Left ventricle myocardium inferior (tissue), 1 donor: ENCODE results near the gene LTBP1. TPM values are rescaled to one million over a fixed set of nuclear protein-coding genes. Genes with fewer than 3 reads are reported as not detected.
A peak's percentile ranks its signal among the peaks of the same experiment; 100 is the strongest.

Source experiments
- DNase-seq: peaks from one replicate; pipeline ENCODE4 v3.0.0-alpha.2; 2020
- H3K27ac ChIP-seq: fragments of 200-600 bp; replicated peaks from 2 replicates; pipeline ENCODE4 v1.8.0; 2021
- H3K27me3 ChIP-seq: fragments of 200-600 bp; 2 replicates; pipeline ENCODE4 v1.8.0; 2021; ENCODE audit warnings: low read depth
- H3K36me3 ChIP-seq: fragments of 200-600 bp; 2 replicates; pipeline ENCODE4 v1.8.0; 2021
- H3K4me1 ChIP-seq: fragments of 200-600 bp; 2 replicates; pipeline ENCODE4 v1.8.0; 2021
- H3K4me3 ChIP-seq: fragments of 200-600 bp; 2 replicates; pipeline ENCODE4 v1.8.0; 2021; ENCODE audit warnings: mild to moderate bottlenecking, moderate library complexity
- H3K9me3 ChIP-seq: fragments of 200-600 bp; replicated peaks from 2 replicates; pipeline ENCODE4 v1.8.0; 2021
- CTCF ChIP-seq: fragments of 200-600 bp; IDR thresholded peaks from 2 replicates; pipeline ENCODE4 v1.8.0; 2021; ENCODE audit warnings: antibody characterized with exemption, mild to moderate bottlenecking, borderline replicate concordance
- intact Hi-C: fragments of 100-400 bp; cut with micrococcal nuclease; formaldehyde crosslinking; loops from one replicate; pipeline ENCODE4 v1.11.0; 2022
- total RNA-seq: library from RNA; stranded (reverse); fragmentation: NEBNext Ultra II Directional; extraction: Animal tissue kit (Norgen Biotek cat#: 25700); gene quantifications from one replicate; pipeline ENCODE4 v1.2.1, GENCODE V29; 2021
- donor health status: DM: no; HTN: yes; CAD: no; lungs with severe emphysema.

LTBP1 gene
- total RNA-seq, 1 donor from 2014 or later, result 88.9 TPM

DNA sequence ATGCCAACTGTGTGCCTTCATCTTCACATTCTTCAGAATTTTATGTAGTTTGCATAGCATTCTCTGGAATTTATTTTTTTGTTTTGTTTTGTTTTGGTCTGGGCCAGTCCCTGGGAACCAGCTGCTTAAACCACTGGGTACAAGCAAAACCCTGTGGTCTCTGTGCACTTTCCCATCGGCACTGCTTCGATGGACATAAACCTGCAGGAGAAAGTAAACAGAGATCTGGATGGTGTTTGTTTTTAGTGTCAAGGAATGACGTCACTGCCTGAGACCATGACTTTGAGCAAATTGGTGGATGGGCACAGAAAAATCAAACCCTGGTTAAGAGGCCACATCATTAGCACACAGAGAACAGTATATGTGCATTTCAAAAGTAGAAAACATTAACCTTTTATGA is 465.0 kb downstream of the LTBP1 start:
- H3K27ac ChIP-seq, result no peak overlapping the region
- TF ChIP-seq CTCF, result no peak
- peaks cover 13% of the 10 kb centered on the region for H3K4me1 ChIP-seq
- H3K4me3 ChIP-seq, result no peak overlapping the region
- intact Hi-C loops, result no loop called here
- no peaks in the 10 kb centered on the region for H3K27me3 ChIP-seq
- H3K9me3 ChIP-seq, result peaks cover 11% of the 10 kb centered on the region
- no peak for DNase-seq
- H3K36me3 ChIP-seq, result no peaks in the 10 kb centered on the region

DNA sequence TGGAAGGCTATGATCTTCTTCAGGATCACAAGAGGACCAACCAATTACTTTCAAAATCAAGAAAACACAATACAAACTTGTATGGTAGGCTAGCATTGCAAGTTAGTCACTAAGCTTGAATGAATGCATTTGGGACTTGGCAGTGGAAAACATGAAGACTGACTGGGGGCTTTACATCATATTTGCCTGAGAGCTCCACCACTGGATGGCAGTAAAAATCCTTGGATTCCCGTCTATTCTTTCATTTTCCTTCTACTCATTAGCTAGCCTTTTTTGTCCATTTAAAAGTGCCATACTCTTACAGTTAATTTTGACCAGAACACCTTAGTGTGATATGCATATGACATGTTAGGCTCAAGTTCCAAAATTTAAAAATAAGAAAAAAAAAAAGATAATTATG is 466.2 kb downstream of the LTBP1 start:
- Histone ChIP-seq H3K9me3 (peaks cover 8% of the 10 kb centered on the region), H3K27ac (no peak overlapping the region), H3K36me3 (no peaks in the 10 kb centered on the region), H3K4me3 (no peak overlapping the region), H3K4me1 (peaks cover 13% of the 10 kb centered on the region), H3K27me3 (no peaks in the 10 kb centered on the region)
- intact Hi-C loops, result no loop called here
- peak; percentile 70 for TF ChIP-seq CTCF
- no peak for DNase-seq

GRCh38 chr2:33419581-33420200 is 472.9 kb downstream of the LTBP1 start:
- H3K9me3 ChIP-seq, result no peaks in the 10 kb centered on the region
- intact Hi-C loops, result no loop called here
- H3K27ac ChIP-seq, result no peak overlapping the region
- TF ChIP-seq CTCF, result no peak
- no peaks in the 10 kb centered on the region for H3K36me3 ChIP-seq
- H3K4me1 ChIP-seq, result peaks cover 13% of the 10 kb centered on the region
- no peak overlapping the region for H3K4me3 ChIP-seq
- H3K27me3 ChIP-seq, result no peaks in the 10 kb centered on the region
- DNase-seq, result no peak

DNA sequence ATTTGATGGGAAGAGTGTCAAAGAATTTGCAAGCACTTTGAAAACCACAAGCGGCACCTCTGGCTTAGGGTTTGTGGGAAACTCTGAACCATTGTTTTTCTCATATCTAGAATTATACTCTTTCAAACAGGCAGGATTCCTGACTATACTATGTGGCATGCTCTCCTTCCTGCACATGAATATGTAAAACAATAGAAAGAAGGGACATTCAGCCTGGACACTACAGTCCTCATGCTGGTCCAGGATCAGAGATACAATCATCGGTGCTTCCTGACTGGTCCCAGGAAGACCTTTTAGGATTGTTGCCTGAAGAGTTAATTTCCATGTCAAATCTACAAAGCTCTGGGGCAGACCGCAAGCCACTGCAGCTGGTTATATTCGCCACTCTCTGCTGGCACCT is 474.0 kb downstream of the LTBP1 start:
- no peak for TF ChIP-seq CTCF
- Histone ChIP-seq H3K27ac (no peak overlapping the region), H3K9me3 (no peaks in the 10 kb centered on the region), H3K4me3 (no peak overlapping the region), H3K4me1 (peaks cover 13% of the 10 kb centered on the region), H3K27me3 (no peaks in the 10 kb centered on the region), H3K36me3 (no peaks in the 10 kb centered on the region)
- intact Hi-C loops, result no loop called here
- no peak for DNase-seq

DNA sequence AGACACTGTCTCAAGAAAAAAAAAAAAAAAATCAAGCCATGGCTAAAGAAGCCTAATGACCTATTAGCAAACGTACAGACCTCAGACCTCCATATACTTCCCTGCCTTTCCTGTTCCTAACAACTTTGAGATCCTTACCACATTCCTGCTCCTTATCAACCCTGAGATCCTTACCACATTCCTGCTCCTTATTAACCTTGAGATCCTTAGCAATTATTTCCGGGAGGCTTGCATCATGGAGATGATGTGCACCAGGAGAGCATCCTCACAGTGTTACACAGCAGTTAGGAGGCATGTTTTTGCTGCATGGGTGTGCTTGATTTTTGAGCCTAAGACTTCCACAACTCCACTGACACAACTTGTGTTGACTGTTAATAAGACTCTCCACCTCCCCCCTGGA is 475.1 kb downstream of the LTBP1 start:
- Histone ChIP-seq H3K9me3 (no peaks in the 10 kb centered on the region), H3K36me3 (no peaks in the 10 kb centered on the region), H3K27me3 (no peaks in the 10 kb centered on the region), H3K27ac (no peak overlapping the region), H3K4me3 (no peak overlapping the region), H3K4me1 (peaks cover 13% of the 10 kb centered on the region)
- intact Hi-C loops, result no loop called here
- TF ChIP-seq CTCF, result no peak
- no peak for DNase-seq

DNA sequence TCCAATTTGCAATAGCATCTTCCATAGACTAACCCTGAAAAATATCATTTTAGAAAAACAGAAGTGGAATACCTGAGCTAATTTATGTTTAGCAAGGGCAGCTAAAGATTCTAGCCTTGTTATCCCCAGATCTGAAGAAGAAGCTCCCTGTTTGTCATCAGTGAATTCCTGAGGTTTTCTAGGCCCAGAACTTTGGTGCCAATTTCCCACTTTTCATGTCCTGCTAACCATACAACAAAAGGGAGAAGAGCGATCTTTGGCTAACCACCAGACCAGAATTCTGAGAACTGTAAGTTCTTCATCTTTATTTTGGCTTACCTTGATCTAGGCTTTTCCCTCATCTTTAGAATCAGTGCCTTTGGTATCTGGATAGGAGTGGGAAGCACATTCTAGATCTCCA is 478.4 kb downstream of the LTBP1 start:
- intact Hi-C loops, result no loop called here
- H3K9me3 ChIP-seq, result no peaks in the 10 kb centered on the region
- no peaks in the 10 kb centered on the region for H3K36me3 ChIP-seq
- H3K4me3 ChIP-seq, result no peak overlapping the region
- H3K27me3 ChIP-seq, result no peaks in the 10 kb centered on the region
- H3K4me1 ChIP-seq, result peaks cover 13% of the 10 kb centered on the region
- TF ChIP-seq CTCF, result no peak
- no peak for DNase-seq
- H3K27ac ChIP-seq, result no peak overlapping the region
